Effector CD4-positive, alpha-beta T cell (primary cell): ENCODE data around the gene PIEZO2.

Experiments
- DNase-seq: peaks from one replicate; pipeline ENCODE4 v3.0.0-alpha.2; 2020

Gene PIEZO2

DNA sequence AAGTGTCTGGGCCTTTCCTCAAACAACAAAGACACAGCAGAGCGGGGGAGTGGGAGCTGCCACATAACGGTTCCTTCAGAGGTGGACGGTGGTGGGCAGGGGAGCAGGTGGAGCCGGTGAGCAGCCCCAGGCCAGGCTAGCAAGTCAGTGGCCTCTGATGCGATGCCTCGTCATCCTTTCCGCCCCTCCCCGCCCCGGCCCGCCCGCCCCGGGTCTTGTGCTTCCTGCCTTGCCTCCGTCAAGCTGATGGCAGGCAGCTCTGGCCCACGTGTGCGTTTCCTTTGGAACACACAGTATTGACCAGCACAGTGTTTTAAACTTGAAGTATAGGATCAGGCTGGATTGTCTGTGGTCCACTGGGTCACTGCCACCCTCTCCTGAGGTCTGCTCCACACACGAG lies 38.9 kb downstream of the PIEZO2 start:
- no peak for DNase-seq

DNA sequence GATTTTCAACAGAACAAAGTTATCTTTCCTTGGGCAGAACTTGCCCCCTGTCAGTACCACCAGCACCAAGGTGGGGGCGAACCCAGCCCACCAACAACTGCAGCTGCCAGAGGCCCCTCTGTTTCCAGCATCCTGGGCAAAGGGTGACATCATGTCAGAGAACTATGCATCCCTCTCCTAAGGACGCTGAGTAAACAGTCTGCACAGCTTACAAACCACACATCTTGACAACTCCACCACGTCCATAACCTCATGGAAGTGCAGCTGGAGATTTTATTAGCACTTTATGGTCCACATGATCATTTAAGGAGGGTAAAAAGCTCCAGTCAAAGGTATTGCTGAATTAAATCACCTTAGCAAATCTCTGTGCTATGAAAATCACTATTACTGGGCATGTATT lies 40.4 kb downstream of the PIEZO2 start:
- no peak for DNase-seq

- DNase-seq: no peak
These were observed 42.5 kb downstream of the PIEZO2 start for GRCh38 chr18:11106894-11107293.

GRCh38 chr18:11105463-11105862 lies 43.9 kb downstream of the PIEZO2 start:
- no peak for DNase-seq

DNA sequence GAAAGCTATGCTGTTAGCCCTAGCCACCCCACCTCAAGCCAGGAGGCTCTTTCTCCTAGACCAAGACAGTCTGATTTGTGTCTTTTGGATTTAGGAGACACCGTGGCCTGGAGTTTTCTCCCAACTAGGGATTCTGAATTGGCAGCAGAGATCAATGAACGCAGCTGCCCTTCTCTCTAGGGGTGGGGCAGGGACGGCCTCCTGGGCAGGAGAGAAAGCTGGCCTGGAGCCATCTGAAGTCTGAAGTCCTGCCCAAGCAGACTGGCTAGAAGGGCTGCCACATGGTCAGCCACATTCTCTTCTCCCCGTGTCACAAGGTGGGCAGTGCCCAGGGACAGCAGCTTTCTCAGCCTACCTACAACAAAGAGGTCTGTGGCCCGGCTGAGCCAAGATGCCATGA lies 45.1 kb downstream of the PIEZO2 start:
- no peak for DNase-seq

- no peak for DNase-seq
These were observed 52.3 kb downstream of the PIEZO2 start for GRCh38 chr18:11096839-11097750.

GRCh38 chr18:11096411-11096810 lies 53.0 kb downstream of the PIEZO2 start:
- DNase-seq: no peak

GRCh38 chr18:11095674-11096293 lies 53.6 kb downstream of the PIEZO2 start:
- no peak for DNase-seq

GRCh38 chr18:11095211-11095610 lies 54.2 kb downstream of the PIEZO2 start:
- no peak for DNase-seq

- DNase-seq: no peak
These were observed 57.6 kb downstream of the PIEZO2 start for GRCh38 chr18:11091746-11092145.

DNA sequence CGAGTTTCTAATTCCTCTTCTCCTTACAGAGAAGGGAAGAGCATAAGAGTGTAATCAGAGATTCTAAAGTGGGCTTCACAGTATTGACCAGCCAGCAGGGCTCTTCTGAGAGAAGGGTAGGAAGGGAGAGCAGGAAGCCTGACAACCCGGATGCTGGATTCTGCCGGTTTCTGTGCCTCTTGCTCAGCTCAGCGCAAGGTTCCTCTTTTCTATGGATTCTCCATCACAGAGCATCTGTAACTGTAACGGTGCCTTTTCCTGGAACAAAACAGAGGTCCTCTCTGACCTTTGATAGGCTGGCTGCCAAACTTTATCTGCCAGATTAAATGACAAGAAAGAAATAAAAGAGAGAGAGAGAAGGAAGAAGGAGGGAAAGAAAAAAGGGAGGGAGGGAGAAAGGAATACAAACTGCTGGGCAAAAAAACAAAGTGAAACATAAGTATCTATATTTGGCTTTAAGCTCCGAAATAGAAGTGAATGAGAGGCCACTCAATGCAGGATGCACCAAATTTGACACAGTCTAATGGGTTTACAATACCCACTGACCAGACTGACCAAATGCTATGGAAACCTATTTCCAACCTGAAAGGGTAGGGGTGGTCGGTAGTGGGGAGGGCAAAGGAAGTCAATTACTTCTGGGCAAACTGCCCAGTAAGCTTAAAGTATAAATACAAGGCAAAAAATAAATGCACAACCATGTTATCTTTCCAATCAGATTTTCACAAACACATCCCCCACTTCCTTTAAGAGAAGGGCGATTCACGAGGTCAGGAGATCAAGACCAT lies 59.2 kb downstream of the PIEZO2 start:
- no peak for DNase-seq

DNA sequence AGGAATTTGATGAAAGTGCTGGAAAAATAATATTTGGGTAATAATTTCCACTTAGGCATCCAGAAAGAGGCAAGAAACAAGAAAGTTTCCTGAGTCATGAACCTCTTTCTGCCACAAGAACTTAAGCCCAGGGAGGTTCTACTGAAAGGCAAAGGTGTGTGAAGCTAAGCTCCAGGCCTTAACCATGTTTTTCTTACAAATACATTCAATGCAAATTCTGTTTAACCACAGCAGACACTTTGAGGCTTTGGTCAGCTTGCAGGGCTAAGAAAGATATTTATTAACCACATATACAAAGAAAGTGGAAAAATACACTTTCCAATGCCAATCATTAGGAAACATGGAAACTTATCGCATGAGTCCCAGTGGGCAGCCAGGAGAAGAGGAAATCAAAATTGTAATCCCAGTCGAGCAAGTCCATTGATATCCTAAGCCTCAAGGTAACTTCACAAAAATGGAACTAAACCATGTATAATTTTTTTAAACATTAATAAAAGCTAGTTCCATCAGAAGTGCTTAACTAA lies 68.3 kb downstream of the PIEZO2 start:
- DNase-seq: no peak

DNA sequence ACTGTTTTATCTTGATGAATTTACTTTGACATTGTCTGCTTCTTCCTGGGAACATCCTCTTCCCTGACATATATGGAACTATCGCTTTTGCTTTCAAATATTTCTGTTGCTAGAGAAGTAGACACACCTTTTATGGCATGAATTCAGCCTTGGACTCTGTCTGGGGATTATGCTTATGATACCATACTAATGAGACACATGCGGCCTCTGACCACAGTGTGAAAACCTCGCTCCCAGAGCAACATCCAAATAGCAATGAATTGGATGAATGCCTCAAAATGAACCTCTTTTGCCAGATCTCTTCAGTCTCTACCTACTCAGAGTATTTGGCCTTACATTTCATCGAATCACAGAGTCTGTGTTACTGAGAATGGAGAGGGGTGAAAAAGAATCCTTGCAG lies 70.9 kb downstream of the PIEZO2 start:
- no peak for DNase-seq

DNA sequence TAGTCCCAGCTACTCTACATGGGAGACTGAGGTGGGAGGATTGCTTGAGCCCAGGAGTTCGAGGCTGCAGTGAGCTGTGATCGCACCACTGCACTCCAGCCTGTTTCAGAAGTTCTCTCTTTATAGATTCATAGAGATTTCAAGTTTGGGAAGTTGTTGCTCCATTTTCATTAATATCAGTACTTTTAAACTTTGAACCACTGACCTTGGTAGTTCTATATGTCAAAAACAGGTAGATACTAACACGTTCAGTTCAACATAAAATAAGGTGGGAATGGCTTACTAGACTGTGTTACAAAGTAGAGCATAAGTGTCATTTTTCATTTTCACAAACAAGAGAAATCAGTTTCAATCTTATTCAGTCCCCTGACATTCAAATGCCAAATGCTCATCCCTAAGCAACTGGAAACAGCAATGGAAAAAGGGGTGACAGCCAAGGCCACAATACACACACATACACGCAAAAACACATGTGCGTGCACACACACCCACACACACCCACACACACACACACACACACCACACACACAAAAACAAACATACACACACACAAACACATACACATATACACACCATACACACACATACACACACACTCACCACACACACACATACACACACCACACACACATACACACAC lies 71.7 kb downstream of the PIEZO2 start:
- no peak for DNase-seq

- no peak for DNase-seq
These were observed 74.5 kb downstream of the PIEZO2 start for GRCh38 chr18:11074889-11075288.

DNA sequence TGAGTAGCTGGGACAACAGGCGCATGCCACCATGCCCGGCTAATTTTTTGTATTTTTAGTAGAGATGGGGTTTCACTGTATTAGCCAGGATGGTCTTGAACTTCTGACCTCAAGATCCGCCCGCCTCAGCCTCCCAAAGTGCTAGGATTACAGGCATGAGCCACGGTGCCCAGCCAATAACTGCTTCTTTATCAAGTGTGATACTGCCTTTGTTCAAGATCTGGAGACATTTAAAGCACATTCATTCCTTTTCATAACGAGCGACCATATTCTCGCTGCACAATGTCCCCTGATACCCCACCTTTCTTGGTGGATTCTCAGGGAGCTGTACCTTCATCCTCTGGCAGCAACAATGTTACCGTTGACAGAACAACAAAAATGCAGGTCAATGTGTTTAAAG lies 75.4 kb downstream of the PIEZO2 start:
- DNase-seq: no peak

- no peak for DNase-seq
These were observed 76.7 kb downstream of the PIEZO2 start for GRCh38 chr18:11072632-11073031.

GRCh38 chr18:11071300-11071699 lies 78.1 kb downstream of the PIEZO2 start:
- no peak for DNase-seq

DNA sequence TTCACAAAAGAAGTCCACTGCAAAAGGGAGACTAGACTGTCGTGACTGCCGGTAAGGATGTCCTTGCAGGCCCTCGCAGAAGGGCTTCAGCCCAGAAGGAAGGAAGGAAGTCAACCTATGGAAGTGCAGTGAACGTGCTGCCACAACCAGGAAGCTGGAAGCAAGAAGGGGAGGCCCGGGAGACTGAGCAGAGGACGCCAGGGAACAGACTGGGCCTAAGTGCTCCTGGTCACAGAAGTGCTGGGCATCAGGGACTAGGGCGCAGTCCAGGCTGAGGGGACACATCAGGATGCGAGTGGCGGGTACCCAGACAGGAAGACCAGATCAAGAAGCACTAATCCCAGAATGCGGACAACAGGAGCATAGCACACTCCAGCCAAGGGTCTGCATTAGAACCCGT lies 78.8 kb downstream of the PIEZO2 start:
- no peak for DNase-seq

DNA sequence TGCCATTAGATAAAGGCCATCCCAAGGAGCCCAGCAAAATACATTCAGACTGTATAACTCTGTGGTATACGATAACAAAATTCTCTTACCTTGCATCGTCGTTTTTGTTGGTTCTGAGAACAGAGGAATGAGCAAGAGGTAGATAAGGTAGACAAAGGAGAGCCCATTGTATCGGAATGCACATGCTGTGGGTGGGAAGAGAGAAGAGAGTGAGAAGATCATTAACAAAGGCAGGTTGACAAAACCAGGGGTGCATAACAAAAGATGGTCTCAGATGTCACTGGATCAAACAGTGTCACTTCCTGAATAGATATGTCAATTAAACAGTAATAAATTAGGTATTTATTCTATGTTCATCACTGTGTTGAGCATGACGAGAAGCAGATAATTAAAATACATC lies 83.3 kb downstream of the PIEZO2 start:
- DNase-seq: no peak

DNA sequence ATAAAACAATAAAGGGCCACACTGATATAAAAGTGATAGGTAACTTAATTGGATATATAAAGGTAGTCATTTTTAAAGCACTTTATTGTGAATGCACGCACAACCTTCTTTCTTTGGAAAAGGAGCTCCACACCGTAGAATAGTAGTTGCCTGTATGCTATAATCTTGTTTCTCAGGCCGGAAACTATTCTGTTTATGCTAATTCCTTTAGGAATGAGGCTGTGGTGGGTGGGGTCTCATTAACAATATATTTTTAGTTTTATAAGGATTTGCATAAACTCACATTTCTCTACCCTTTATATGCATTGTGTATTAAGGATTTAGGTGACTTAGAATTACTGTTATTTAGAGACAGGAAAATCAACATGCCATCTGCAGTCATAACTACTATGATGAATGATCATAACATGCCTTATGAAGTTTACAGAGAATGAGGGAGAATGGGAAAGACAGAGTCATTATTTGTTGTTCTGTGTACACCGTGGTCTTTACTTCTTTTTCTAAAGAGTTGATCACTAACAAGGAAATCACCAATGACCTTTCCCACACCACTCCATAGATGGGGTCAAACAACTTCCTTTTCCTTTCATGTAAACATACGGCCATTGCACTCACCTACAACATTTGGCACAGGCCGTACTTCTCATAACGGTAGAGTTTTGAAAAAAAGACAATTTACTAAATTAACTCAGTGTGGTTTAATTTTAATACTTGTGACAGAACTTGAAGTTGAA lies 84.5 kb downstream of the PIEZO2 start:
- DNase-seq: no peak

GRCh38 chr18:11064106-11064505 lies 85.3 kb downstream of the PIEZO2 start:
- DNase-seq: no peak
